GM19467 (cell line): ENCODE results near the gene MFRP.

Experiments used
- ATAC-seq: cut with Tn5 transposase; IDR thresholded peaks from one replicate; pipeline ENCODE4 v1.9.1; 2021; ENCODE audit warnings: mild to moderate bottlenecking, moderate library complexity; ENCODE audit not compliant: unreplicated experiment

MFRP gene

DNA sequence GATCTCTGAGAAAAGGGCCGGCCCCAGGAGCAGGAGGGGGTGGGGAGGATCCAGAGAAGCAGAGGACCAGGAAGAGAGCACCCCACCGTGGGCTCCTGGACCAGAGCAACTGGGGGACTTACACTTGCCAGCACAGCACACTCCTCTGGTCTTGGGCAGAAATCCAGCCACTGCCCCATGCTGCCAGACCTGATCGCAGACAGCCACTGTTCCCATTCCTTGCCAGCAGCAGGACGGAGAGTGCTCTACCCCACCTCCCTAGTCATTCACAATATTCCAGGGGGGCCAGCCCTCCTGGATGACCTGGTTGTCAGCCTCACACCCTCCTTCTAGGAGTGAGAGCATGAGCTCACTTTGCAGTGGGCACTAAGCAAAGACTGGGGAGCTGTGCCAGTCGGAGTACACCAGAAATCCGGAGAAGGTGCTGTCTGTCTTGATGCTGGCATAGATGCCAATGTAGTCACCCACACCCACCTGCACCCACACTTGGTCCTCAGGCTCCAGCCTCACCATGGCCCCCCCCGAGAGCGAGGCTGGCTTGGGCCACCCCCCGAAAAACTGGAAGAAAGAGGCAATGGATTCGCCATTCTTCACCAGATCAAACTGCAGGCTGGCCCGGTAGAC lies 7.4 kb downstream of the MFRP start:
- no peak for ATAC-seq

DNA sequence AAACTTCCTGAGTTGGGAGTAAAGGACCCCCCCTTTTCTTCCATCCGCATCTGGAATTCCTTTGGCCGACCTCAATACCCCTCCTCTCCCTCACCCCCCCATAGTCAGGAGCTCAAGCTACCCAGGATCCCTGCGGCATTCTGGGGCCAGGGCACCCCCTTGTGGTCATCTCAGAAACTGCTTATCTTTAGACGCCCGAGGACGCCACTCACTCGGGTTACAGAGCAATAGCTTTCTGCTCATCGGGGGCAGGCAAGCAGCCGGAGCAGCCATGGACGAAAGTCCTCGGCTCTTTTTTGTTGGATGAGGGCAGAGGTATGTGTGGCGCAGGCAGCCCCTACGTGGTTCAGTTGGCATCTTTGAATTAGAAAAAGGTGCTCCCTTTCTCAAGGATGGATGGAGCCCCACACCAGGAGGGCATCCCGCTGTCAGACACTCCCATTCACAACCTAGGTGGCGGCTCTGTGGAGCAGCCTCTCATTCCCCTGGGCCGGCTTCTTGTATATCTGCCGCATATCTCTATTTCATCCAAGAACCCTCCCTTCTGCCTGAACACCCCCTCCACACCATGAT lies 8.1 kb downstream of the MFRP start:
- no peak for ATAC-seq

DNA sequence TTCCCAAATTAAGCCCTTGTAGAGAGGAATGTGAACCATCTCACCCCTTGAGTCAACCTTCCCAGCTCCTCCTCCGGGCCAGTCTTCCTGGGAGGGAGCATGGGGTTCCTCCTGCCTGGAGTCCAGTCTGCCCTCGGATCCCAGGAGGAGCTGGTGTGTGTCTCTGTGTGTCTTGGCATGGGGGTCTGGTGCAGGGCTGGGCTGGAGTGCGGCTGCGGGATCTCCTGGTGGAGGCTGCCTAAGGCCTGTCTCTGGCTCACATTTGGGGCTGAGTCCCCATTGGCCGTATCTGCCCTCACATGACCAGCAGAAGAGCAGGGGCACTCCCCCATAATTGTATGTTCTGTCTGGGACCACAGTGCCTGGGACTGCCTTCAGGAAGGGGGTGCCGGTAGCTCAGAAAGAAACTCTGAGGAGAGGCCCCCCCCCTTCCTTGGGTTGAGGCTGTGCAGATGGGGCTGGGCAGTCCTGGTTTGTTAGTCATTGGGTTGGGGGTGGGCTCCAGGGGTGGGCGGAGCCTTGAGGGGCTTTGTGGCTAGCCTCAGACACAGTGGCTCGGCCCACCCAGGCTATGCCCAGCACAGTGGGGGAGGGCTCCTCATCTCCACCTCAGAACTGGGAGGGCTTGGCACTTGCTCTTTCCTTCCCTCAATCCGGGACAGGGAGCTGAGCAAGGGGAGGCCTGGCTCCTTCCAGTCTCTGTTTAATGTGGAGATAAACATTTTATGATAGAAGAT lies 8.8 kb downstream of the MFRP start:
- no peak for ATAC-seq

GRCh38 chr11:119336744-119337469 lies 9.6 kb downstream of the MFRP start:
- no peak for ATAC-seq

- no peak for ATAC-seq
Measured at GRCh38 chr11:119335655-119336543, 10.6 kb downstream of the MFRP start.

DNA sequence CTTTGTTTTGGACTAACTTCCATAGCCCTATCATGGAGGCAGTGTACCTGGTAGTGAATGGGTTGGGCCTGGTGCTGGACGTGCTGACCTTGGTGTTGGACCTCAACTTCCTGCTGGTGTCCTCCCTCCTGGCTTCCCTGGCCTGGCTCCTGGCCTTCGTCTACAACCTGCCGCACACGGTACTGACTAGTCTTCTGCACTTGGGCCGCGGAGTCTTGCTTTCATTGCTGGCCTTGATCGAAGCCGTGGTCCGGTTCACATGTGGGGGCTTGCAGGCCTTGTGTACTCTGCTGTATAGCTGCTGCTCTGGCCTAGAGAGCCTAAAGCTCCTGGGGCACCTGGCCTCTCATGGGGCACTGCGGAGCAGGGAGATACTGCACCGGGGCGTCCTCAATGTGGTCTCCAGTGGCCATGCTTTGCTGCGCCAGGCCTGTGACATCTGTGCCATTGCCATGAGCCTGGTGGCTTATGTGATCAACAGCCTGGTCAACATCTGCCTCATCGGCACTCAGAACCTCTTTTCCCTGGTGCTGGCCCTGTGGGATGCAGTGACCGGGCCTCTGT lies 11.3 kb downstream of the MFRP start:
- no peak for ATAC-seq

GRCh38 chr11:119334174-119334930 lies 12.2 kb downstream of the MFRP start, which contains the start of gene RNF26:
RNF26 (plus strand) TSS chr11:119334527; CDS start chr11:119335123, 596 bp downstream.
- peak; percentile 82 for ATAC-seq

DNA sequence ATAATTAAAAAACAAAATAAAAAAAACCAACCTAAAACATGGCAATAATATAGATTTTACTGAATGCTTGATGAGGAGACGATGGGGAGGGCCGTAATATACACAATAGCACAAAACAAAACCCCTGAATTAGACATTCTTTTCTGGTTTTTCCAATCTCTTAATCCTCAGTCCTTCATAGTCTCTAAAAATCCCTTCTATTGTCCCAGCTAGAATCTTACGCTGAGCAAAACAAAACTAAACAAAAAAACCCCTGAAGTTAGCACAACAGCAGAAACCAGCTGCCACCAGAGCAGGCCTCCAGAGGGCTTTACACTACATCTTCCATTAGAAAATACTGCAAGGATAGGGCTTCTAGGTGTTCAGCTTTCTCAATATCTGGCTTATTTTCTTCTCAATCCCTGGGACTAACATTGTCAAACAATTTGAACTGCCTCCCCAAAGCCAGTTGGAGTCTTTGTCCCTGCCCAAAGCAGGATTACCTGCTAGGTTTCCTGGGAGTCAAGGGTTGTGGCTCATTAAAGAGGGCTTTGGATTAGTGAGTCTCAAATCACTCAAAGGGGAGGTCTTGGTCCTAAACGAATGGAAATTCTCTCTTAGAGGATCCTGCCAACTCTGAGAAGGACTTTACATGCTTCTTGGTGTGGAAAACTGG lies 14.3 kb downstream of the MFRP start:
- ATAC-seq, result no peak

- ATAC-seq, result no peak
Measured at GRCh38 chr11:119330237-119330636, 16.3 kb downstream of the MFRP start.

- no peak for ATAC-seq
Measured at GRCh38 chr11:119329320-119329719, 17.2 kb downstream of the MFRP start.

- no peak for ATAC-seq
Measured at GRCh38 chr11:119324189-119324588, 22.3 kb downstream of the MFRP start.

DNA sequence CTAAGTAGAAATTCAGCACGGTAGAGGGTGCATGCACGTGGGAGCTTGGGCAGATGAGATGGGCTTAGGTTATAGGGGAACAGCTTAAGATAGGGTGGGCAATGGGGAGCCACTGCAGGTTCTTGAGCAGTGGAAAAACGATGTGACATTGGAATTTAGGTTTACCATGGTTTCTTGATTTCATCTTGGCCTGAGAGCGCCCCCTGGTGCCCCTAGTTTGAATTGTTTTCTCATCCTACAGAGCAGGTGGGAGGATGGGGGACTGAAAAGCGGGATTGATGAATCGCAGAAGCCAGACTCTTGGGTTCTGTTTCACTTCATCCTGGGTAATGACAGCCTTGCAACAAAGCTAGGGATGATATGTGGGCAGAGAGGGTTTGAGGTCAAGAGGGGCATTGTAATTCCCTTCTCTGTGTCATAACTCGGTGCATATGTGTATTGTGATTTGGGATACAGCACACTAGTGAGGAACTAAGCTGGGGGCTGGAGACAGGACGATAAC lies 22.9 kb downstream of the MFRP start:
- no peak for ATAC-seq

DNA sequence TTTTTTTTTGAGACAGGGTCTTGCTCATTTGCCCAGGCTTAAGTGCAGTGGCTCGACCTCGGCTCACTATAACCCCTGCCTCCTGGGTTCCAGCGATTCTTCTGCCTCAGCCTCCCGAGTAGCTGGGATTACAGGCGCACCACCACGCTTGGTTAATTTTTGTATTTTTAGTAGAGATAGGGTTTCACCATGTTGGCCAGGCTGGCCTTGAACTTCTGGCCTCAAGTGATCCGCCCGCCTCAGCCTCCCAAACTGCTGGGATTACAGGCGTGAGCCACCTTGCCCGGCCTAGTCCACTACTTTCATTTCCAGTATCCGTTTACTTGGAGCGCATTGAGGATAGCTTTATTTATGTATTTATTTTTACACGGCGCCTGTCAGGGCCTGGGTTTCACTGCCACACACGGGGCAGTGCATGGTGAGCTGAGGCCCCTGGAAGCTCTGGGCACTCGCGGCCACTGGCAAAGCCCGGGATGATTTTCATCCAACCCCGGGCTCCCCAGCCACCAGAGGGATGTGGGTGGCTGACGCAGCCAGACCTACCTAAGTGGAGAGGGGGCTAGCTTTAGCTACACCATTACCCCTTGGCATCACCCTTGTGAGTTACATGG lies 23.5 kb downstream of the MFRP start:
- no peak for ATAC-seq

GRCh38 chr11:119322360-119322739 lies 24.2 kb downstream of the MFRP start:
- no peak for ATAC-seq

GRCh38 chr11:119320776-119321524 lies 25.6 kb downstream of the MFRP start:
- ATAC-seq, result no peak

GRCh38 chr11:119320240-119320775 lies 26.2 kb downstream of the MFRP start:
- no peak for ATAC-seq

DNA sequence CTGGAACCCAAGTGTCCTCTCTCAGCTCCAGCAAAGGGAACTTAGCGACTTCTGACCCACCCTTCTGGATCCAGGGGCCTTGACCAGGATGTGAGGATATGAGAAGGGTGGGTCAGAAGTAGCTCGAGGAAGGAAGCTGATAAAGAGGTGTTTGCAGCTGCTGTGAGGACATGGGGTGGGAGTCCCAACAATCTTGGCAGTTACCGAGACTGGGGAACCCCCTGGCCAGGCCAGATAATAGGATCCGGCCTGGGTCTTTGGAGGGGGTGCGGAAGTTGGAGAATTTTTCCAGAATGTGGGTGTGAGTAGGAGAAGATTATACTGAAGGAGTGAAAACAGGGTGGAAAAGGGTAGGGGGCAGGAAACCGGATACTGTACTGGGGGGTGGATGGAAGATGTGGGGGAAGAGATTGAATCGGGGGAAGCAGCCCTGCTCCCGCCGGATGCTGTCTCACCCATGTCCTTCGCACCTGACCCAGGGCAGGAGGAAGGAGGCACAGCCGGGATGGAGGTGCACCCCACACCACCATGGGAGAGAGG lies 26.7 kb downstream of the MFRP start:
- no peak for ATAC-seq
